ENCODE results near the gene PCF11. TPM values are rescaled to one million over a fixed set of nuclear protein-coding genes. Genes with fewer than 3 reads are reported as not detected.

The PCF11 gene
- total RNA-seq, 2 experiments from 2014 or later = 50.3 to 54.1 TPM

Other genes with a start within 250 kb of the PCF11 start
- gene RAB30, start 85.2 kb upstream of the PCF11 start, total RNA-seq = 10 to 100 TPM in 1 of 2 experiments, 1 to 10 TPM in 1; 8.8 to 11.1 TPM
- 1 to 10 TPM; 2.3 to 2.7 TPM for gene ANKRD42, start 36.6 kb downstream of the PCF11 start, total RNA-seq
- gene CCDC90B, start 129.2 kb downstream of the PCF11 start, total RNA-seq = 10 to 100 TPM; 28.2 to 29.5 TPM

Measured in activated naive CD4-positive, alpha-beta T cell treated with anti-CD3 and anti-CD28 coated beads for 36 hours (primary cell).